Measurements from ENCODE around the gene TMPRSS3.

DNA sequence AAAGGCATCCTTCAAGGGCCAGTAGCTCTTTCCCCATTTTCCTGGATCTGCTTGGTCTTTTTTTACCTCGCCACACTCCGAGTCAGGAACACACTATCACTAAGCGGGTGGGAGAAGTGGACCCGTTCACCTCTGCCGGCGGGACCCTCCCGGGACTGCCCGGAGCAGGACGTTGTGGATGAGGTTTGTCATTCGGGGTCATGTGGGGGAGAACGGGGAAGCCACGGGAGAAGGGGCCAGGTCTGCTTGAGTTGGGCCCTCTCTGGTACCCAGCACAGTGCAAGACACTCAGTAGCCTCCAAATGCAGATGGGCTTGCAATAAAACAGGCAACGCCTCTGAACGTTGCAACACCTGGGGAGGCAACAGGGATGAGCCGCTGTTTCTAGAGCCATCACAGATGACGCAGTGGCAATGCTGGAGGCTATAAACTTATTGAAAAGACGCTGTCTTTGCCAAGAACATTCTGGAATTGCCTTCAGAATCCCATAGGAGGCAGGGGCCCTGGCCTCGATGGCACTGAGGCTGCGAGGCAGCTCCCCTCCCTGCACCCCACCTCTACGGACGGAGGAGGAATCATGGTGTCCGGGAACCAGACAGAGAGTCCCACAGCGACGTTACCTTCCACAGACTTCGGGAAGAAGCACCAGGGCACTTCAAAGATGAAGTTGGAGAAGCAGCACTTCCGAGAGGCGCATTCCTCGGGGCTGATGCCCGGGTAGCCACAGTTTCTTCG, 48.8 kb downstream of the TMPRSS3 start:
- TF ChIP-seq EP300 (IDR thresholded peaks at IDR 0.05; ENCODE audit: borderline replicate concordance) (no peak), RAD21 (IDR thresholded peaks at IDR 0.05; ENCODE audit: low read depth) (no peak), TAF1 (IDR thresholded peaks at IDR 0.05; ENCODE audit: low read depth) (no peak), ZBTB7A (IDR thresholded peaks at IDR 0.05; ENCODE audit: low read depth) (no peak), NFIC (IDR thresholded peaks at IDR 0.05) (no peak), YY1 (IDR thresholded peaks at IDR 0.05; ENCODE audit: low read depth) (no peak), EGR1 (IDR thresholded peaks at IDR 0.05) (no peak), CREB1 (IDR thresholded peaks at IDR 0.05; ENCODE audit: low read depth) (no peak), CEBPB (IDR thresholded peaks at IDR 0.05) (no peak), TCF12 (IDR thresholded peaks at IDR 0.05; ENCODE audit: low read depth) (no peak)
- TF ChIP-seq, protein P1, sequence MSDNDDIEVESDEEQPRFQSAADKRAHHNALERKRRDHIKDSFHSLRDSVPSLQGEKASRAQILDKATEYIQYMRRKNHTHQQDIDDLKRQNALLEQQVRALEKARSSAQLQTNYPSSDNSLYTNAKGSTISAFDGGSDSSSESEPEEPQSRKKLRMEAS (IDR thresholded peaks at IDR 0.05) = no peak
- TF ChIP-seq, protein P2, sequence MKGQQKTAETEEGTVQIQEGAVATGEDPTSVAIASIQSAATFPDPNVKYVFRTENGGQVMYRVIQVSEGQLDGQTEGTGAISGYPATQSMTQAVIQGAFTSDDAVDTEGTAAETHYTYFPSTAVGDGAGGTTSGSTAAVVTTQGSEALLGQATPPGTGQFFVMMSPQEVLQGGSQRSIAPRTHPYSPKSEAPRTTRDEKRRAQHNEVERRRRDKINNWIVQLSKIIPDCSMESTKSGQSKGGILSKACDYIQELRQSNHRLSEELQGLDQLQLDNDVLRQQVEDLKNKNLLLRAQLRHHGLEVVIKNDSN (IDR thresholded peaks at IDR 0.05) = no peak
- TF ChIP-seq, protein P3, sequence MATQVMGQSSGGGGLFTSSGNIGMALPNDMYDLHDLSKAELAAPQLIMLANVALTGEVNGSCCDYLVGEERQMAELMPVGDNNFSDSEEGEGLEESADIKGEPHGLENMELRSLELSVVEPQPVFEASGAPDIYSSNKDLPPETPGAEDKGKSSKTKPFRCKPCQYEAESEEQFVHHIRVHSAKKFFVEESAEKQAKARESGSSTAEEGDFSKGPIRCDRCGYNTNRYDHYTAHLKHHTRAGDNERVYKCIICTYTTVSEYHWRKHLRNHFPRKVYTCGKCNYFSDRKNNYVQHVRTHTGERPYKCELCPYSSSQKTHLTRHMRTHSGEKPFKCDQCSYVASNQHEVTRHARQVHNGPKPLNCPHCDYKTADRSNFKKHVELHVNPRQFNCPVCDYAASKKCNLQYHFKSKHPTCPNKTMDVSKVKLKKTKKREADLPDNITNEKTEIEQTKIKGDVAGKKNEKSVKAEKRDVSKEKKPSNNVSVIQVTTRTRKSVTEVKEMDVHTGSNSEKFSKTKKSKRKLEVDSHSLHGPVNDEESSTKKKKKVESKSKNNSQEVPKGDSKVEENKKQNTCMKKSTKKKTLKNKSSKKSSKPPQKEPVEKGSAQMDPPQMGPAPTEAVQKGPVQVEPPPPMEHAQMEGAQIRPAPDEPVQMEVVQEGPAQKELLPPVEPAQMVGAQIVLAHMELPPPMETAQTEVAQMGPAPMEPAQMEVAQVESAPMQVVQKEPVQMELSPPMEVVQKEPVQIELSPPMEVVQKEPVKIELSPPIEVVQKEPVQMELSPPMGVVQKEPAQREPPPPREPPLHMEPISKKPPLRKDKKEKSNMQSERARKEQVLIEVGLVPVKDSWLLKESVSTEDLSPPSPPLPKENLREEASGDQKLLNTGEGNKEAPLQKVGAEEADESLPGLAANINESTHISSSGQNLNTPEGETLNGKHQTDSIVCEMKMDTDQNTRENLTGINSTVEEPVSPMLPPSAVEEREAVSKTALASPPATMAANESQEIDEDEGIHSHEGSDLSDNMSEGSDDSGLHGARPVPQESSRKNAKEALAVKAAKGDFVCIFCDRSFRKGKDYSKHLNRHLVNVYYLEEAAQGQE (IDR thresholded peaks at IDR 0.05; ENCODE audit: low read depth) = no peak

Measured in Ishikawa (cell line).